ENCODE data around the gene PDE6A.

DNA sequence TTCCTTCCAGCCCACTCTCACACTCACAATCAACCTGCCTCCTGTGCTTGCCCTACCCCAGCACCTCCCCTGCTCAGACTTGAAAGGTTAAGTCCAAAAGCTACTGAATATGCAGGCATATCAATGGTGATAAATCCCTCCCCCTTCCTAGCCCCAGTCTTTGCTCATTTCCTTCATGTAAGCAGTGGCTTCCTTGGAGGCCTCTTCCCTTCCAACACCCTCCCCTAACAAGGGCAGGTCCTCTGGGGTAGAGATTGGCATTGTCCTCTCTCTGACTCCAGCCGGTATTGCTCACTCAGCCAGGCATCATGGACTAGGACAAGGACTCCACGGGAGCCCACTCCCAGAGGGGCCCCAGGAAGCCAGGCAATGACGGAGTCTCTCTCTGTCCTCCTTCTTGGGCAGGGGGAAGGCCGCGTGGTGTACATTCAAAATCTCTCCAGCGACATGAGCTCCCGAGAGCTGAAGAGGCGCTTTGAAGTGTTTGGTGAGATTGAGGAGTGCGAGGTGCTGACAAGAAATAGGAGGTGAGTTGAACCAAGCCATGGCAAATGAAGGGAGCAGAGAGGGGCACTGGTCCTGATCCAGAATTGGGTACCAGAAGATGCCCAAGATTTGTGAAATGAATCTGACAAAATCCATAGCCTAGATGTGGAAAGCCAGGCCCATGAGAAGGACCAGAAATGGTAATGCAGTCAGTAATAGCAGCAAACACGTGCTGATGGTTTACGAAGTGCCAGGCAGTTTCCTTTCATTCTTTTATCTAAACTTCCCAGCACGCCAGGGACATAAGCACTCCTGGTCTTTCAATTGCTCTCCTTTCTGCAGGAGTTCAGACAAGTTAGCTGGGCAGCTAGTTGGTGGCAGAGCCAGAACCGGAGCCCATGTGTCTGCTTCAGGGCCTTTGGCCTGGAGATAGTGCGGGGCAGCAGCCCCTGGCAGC is 102.5 kb downstream of the PDE6A start:
- TF ChIP-seq ZNF652 (CRISPR knock-in tag; IDR thresholded peaks at IDR 0.05; ENCODE audit: borderline replicate concordance, low read depth): no peak
- TF ChIP-seq, protein P1, sequence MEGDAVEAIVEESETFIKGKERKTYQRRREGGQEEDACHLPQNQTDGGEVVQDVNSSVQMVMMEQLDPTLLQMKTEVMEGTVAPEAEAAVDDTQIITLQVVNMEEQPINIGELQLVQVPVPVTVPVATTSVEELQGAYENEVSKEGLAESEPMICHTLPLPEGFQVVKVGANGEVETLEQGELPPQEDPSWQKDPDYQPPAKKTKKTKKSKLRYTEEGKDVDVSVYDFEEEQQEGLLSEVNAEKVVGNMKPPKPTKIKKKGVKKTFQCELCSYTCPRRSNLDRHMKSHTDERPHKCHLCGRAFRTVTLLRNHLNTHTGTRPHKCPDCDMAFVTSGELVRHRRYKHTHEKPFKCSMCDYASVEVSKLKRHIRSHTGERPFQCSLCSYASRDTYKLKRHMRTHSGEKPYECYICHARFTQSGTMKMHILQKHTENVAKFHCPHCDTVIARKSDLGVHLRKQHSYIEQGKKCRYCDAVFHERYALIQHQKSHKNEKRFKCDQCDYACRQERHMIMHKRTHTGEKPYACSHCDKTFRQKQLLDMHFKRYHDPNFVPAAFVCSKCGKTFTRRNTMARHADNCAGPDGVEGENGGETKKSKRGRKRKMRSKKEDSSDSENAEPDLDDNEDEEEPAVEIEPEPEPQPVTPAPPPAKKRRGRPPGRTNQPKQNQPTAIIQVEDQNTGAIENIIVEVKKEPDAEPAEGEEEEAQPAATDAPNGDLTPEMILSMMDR (CRISPR knock-in tag; IDR thresholded peaks at IDR 0.05): no peak
- no peak for TF ChIP-seq POLR2AphosphoS5 (IDR thresholded peaks at IDR 0.05; ENCODE audit: low read depth, low read length)
- TF ChIP-seq EZH2 (conservative IDR thresholded peaks at IDR 0.05; ENCODE audit: low read depth, low read length): no peak
- no peak for TF ChIP-seq GATAD1 (CRISPR knock-in tag; IDR thresholded peaks at IDR 0.05)
- TF ChIP-seq, protein P2, sequence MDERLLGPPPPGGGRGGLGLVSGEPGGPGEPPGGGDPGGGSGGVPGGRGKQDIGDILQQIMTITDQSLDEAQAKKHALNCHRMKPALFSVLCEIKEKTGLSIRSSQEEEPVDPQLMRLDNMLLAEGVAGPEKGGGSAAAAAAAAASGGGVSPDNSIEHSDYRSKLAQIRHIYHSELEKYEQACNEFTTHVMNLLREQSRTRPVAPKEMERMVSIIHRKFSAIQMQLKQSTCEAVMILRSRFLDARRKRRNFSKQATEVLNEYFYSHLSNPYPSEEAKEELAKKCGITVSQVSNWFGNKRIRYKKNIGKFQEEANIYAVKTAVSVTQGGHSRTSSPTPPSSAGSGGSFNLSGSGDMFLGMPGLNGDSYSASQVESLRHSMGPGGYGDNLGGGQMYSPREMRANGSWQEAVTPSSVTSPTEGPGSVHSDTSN (CRISPR knock-in tag; IDR thresholded peaks at IDR 0.05): no peak
- TF ChIP-seq SALL1 (CRISPR knock-in tag; IDR thresholded peaks at IDR 0.05): no peak
- TF ChIP-seq, protein P3, sequence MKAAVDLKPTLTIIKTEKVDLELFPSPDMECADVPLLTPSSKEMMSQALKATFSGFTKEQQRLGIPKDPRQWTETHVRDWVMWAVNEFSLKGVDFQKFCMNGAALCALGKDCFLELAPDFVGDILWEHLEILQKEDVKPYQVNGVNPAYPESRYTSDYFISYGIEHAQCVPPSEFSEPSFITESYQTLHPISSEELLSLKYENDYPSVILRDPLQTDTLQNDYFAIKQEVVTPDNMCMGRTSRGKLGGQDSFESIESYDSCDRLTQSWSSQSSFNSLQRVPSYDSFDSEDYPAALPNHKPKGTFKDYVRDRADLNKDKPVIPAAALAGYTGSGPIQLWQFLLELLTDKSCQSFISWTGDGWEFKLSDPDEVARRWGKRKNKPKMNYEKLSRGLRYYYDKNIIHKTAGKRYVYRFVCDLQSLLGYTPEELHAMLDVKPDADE (CRISPR knock-in tag; IDR thresholded peaks at IDR 0.05): no peak
- TF ChIP-seq, protein P4, sequence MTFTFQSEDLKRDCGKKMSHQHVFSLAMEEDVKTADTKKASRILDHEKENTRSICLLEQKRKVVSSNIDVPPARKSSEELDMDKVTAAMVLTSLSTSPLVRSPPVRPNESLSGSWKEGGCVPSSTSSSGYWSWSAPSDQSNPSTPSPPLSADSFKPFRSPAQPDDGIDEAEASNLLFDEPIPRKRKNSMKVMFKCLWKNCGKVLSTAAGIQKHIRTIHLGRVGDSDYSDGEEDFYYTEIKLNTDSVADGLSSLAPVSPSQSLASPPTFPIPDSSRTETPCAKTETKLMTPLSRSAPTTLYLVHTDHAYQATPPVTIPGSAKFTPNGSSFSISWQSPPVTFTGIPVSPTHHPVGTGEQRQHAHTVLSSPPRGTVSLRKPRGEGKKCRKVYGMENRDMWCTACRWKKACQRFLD (CRISPR knock-in tag; IDR thresholded peaks at IDR 0.05; ENCODE audit: borderline replicate concordance): no peak
- no peak for TF ChIP-seq ZNF292 (CRISPR knock-in tag; IDR thresholded peaks at IDR 0.05; ENCODE audit: borderline replicate concordance, low read depth)
- no peak for TF ChIP-seq ATF1 (CRISPR knock-in tag; IDR thresholded peaks at IDR 0.05)
